8988T (cell line): ENCODE measurements around the gene GPR171.
"Not testable (repeated sequence)": the region's sequence is repeated elsewhere in the genome, so short reads cannot be mapped to it uniquely, and the experiment has no call there.

Source experiments
- DNase-seq: peaks from one replicate; pipeline ENCODE4 v3.0.0; 2011

Gene GPR171, protein sequence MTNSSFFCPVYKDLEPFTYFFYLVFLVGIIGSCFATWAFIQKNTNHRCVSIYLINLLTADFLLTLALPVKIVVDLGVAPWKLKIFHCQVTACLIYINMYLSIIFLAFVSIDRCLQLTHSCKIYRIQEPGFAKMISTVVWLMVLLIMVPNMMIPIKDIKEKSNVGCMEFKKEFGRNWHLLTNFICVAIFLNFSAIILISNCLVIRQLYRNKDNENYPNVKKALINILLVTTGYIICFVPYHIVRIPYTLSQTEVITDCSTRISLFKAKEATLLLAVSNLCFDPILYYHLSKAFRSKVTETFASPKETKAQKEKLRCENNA

DNA sequence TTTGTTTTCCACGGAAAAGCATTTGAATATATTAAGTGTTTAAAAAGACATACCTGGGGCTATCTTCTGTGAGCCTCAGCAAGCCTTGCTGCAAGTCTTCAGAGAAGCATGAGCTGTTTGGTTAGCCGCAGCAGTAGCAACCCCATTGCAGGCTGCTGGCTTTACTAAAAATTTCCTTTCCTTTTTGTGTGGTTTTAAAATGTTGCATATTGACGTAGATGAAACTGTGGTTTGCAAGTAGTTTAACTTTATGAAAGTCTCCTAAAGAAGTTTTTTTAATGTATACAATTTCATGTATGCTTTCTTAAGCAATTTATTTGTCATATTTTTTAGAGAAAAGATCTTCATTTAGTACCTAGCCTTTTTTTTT is at the start of gene GPR171:
TSS of gene GPR171 (minus strand) at position 166 of the 370 bp plus-strand sequence. CDS start 3,830 bp downstream, outside the sequence.
- DNase-seq = no peak

DNA sequence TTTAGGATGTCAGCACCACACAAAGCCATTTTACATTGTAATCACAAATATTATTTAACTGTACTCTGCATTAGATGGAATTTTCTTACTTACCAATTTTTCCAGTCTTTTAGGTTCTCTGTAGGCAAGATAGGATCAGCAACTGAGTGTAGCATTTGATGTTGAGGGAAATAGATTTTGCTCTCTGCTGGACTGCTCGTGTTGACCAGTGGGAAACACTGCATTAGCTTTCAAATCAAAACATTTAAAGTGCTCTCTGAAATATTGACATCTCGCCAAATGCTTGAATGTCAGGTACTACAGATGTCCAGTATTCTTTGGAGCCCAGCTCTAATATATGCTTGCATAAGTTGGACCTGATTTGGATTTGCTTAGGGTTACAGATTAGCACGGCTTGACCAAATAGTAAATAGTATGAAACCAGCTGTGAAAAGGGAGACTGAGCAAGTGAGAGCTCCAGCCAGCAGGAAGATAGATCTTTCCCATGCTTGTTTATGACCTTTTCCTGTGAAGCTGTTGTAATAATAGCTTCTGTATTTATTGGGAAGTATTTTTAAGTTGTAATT is 45.8 kb upstream of the GPR171 start:
- DNase-seq = no peak

DNA sequence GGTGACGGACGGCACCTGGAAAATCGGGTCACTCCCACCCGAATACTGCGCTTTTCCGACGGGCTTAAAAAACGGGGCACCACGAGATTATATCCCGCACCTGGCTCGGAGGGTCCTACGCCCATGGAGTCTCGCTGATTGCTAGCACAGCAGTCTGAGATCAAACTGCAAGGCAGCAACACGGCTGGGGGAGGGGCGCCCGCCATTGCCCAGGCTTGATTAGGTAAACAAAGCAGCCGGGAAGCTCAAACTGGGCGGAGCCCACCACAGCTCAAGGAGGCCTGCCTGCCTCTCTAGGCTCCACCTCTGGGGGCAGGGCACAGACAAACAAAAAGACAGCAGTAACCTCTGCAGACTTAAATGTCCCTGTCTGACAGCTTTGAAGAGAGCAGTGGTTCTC is 39.0 kb upstream of the GPR171 start:
- not testable (repeated sequence) for DNase-seq

DNA sequence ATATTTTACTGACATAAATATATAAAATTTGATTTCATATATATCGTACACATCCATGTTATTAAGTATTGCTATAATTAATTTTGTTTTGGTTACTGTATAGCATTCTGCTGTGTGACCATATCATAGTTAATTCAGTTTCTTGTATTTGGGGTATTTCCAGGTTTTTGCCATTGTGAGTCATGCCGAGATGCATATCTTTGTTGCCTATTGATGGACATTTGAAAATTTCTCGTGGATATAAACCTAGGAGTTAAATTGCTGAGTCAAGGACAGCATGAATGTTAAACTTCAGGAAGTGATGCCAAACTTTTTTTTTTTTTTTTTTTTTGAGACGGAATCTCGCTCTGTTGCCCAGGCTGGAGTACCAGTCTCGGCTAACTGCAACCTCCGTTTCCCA is 33.7 kb upstream of the GPR171 start:
- no peak for DNase-seq

DNA sequence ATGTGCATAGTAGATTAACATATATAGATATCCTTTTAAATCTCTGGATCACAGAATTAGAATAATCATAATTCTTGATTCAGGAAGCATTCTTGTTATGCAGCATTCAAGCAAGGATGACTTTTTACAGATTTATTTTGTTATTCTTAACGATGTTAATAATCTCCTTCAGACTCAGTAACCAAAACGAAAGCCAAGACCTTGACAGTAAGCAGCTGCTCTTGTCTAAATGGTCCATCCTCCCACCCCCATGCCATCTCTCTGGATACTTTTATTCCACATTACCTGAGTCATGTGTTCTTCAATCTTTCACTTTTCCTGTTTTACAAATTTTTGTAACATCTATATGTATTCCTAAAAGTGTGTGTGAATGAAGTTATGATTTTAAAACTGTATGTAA is 33.3 kb upstream of the GPR171 start:
- no peak for DNase-seq

DNA sequence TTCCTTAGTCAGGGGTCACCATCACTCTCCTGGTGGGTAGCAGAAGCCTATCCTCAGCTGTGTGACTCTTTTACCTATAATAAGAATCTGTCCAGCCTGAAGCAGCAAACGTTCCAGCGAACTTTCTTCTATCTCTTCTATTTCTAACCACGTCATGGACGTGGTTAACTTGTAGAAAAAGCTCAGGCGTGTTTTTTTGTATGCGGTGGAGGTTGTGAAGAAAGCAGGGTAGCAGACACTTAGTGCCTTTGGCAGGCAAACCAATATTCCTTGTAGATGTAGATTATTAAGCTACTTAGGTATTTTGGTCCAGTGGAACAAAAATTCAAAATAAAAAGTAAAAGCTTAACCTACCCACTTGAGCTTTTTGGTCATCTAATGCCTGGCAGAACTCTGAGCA is 31.8 kb upstream of the GPR171 start:
- no peak for DNase-seq

DNA sequence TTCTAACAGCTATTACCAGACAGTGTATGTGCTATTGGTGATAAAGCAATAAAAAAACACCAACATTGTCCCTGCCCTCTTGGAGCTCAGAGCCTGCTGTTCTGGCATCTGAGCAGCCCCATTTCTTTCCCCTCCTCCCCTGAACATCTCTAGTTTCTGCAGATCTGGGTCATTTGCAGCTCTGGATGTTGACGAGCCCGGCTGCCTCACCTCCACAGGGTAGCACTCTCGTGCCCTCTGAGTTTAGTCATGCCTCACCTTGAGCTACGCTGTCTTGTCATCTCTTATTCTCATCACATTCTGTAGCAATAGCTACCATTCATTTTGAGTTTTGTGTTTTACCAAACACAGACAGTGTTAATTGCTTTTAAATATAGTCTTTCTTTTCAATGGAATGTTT is 30.0 kb upstream of the GPR171 start:
- DNase-seq = no peak

DNA sequence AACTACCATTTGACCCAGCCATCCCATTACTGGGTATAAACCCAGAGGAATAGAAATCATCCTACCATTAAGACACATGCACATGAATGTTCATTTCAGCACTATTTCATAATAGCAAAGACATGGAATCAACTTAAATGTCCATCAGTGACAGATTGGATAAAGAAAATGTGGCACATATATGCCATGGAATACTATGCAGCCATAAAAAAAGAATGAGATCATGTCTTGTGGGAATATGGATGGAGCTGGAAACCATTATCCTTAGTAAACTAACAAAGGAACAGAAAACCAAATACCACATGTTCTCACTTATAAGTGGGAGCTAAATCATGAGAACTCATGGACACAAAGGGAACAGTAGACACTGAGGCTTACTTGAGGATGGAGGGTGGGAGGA is 29.4 kb upstream of the GPR171 start:
- not testable (repeated sequence) for DNase-seq

DNA sequence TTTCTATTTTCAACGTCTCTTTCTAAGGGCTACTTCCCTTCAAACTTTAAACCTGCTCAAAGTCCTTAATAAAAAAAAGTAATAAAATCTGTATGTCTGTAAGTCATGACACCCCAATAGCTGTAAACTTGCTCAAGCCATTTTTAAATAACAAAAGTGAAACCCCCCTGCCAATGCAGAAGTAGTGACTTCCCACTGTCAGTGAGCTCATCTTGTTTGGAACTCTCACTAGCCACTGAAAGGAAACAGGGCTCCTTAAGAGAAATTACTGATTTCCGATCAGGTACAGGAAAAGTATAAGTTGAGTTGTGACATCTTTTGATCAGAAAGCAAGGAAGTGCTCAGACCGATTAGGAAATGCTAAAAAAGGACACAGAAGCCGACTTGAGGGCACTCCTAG is 27.6 kb upstream of the GPR171 start:
- no peak for DNase-seq

DNA sequence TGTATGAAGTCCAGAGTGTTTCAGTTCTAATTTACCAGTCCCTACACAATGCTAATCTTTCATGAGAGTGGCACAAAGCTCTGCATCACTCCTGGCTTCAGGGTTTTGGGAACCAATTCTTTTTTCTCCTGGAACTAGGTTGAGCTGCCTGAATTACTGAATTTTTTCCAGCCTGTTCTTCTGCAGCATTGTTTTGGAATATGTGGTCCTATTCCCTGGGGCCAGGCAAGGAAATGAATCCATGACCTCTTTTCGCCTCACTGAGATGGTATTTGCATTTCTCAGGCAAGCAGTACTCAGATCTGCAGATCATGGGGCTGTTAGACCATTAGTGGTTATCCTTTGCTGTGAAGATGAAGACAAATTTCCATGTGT is 25.6 kb upstream of the GPR171 start:
- DNase-seq = no peak

DNA sequence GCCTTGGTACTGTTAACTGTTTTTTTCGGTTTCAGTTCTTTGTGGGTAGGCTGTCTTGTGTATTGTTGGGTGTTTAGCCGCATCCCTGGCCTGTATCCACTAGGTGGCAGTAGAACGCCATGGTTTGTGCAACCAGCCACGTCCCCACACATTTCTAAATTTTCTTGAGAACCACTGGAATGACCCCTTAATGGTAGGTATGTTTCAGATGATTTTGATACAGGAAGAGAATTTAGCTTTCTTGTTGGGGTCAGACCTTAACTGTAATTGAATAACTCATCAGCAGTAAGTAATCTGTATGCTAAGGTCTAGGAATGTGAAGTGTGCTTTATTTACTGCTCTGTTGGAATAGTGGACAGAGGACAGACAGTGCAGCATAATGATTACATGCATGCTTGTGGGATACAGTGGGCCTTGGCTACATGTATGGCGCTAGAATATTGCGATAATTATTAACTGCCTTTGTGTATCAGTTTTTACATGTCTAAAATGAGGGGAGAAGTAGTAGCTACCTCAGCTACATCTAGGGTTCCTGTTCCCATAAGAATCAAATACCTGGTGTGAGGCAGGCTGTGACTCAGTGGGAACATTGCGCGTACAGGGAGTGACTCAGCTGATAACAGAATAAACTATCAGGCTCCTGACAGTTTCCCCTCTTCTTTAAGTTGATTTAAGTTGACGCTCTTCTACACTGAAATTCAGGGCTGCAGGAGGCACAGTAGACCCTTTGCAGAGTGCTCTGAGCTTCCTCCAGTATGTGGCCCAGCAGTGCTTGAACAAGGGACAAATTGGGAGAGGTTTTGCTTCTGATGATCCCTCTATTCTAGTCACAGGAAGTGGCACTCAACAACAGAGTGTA is 25.0 kb upstream of the GPR171 start:
- DNase-seq = no peak

DNA sequence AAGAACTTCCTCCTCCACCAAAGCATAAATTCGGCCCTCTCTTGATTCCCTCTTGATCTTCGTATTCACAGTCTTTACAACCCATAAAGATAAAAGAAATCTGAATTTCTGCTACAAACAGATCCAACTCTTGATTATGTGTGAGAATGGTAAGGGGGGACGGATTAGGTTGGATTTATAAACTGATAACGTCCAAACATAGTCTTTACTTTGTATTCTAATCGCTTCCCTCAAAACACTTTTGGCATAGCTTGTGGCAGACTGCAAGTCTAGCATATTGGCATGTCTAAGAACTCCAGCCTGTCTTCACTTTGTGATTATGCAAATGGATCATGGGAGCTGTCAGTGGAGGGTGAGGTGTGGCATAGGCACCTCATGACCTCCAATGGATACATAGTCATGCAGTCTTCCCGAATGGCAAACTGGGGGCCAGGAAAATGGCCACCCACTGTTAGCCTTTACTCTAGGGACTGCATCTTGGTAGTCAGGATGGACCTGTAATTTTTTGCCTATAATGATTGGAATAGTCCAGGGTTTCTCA is 24.3 kb upstream of the GPR171 start:
- no peak for DNase-seq

DNA sequence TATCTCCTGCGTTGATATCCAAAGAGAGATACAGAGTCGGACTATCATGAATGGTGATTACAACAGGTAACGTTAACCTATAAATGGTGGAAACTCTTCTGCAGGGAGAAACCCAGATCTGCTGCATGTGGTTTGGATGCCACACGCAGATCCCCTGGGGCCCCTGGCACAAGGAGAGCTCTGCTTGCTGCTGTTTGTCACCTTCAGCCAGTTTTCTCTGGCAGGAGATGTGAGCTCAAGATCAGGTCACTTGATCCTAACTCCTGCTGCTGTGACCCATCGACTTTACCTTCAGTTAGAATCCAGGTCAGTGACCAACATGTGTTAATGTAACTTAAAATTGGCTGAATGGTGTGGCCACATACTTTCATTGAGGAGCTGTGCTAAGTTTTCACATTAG is 23.8 kb upstream of the GPR171 start:
- DNase-seq = no peak

DNA sequence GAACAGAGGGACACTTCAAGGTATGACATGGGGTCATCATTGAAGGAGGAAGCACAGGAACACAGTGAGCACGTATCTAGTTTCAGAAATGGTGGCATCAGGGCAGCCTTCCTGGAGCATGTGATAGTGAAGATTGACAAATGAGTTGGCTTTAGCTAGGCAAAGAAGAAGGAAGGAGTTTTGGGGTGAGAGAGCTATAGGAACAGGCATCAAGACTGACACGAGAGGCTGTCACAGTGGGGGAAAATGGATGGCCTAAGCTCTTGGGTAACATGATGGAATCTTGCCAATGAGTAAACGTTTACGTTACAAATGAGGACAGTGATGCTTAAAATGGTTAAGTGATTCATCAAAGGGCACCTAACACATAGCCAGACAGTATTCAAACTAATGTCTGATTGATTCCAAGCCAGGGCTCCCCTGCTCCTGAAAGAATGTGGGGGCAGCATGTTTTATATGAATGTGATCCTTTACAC is 23.1 kb upstream of the GPR171 start:
- DNase-seq = no peak

DNA sequence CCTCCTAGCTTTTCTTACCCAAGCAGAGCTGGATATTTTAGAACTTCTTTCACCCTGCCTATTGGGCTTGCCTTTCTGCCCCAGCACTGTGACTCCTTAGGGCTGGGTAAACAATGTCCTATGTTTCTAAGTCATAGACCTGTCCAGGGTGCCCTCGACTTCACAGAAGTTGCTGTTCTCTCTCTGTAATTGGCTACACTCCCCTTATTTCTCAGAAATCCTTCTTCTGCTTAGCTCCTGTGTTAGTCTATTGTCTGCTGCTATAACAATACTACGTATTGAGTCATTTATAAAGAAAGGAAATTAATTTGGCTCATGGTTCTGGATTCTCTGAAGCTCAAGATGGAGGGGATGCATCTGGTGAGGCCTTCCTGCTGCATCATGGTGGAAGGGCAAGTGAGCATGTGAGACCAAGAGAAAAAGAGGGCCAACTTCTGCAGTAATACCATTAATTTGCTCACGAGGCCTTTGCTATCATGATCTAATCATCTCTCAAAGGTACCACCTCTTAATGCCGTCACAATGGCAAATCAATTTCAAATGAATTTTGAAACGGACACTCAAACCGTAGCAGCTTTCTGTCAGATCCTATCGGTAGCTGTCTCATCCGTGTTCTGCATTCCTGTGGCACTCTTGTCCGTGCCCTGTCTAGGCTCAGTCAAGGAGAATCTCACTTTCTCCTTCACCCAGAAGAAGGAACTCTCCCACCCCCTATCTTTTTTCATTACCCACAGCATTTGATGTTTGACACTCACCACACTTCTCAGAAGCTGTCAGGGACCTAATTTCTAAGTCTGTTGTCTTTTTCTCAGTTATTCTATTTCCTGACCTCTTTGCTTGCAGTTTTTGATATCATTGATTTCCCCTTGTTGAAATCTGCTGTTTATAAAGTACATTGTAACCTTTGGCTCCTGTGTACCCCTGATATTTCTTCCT is 22.3 kb upstream of the GPR171 start:
- DNase-seq = no peak

DNA sequence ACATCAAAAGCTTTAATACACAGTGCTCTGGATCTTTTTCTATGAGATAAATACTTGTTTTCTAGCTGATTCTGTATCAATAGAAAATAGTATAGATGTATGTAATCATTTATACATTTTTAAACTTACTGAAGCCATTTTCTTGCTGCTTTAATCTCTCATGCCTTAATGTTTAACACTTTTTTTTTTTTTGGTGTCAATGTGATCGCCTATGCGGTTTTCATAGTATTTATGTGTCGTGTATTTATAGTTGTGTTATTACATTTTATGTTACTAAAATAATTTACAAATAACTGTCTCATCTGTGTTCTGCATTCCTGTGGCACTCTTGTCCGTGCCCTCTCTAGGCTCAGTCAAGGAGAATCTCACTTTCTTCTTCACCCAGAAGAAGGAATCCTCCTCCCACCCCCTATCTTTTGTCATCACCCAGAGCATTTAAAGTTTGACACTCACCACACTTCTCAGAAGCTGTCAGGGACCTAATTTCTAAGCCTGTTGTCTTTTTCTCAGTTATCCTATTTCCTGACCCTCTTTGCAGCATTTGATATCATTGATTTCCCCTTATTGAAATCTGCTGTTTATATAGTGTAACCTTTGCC is 21.4 kb upstream of the GPR171 start:
- DNase-seq = no peak

DNA sequence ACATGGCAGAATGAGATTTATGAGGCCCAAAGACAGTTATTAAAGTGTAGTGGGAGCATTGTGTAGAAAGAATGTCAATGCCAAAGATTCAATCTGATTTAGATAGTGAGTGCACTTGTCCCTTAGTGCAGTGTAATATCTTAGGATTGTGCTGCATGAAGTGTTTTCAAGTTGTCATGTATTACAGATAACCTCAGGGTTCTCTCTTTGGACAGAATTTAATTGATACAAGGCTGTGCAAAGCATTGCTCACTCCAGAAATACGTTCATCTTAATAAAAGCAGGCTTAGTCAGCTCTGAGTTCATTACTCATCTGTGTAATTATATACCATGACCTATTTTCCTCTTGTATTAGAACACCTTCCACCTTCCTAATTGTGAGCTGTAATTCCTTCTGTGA is 16.0 kb upstream of the GPR171 start:
- DNase-seq = no peak

DNA sequence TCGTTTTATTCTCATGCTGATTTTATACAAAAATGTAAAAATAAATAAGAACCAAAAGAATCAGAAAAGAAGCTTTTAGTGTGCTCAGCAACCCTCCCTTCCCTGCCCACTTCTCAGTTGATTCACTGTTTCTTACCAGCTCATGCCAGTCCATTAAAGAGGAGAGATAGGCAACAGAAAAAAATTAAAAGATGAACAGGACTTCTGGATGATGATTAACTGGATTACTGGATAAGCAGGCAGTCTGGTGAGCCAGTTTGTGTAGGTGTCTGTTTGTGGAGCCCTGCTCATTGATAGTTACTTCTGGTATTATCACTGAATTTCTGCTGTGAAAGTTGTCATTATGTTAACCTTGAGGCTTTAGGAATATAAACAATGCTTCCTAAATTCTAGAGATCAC is 15.1 kb upstream of the GPR171 start:
- DNase-seq = no peak

DNA sequence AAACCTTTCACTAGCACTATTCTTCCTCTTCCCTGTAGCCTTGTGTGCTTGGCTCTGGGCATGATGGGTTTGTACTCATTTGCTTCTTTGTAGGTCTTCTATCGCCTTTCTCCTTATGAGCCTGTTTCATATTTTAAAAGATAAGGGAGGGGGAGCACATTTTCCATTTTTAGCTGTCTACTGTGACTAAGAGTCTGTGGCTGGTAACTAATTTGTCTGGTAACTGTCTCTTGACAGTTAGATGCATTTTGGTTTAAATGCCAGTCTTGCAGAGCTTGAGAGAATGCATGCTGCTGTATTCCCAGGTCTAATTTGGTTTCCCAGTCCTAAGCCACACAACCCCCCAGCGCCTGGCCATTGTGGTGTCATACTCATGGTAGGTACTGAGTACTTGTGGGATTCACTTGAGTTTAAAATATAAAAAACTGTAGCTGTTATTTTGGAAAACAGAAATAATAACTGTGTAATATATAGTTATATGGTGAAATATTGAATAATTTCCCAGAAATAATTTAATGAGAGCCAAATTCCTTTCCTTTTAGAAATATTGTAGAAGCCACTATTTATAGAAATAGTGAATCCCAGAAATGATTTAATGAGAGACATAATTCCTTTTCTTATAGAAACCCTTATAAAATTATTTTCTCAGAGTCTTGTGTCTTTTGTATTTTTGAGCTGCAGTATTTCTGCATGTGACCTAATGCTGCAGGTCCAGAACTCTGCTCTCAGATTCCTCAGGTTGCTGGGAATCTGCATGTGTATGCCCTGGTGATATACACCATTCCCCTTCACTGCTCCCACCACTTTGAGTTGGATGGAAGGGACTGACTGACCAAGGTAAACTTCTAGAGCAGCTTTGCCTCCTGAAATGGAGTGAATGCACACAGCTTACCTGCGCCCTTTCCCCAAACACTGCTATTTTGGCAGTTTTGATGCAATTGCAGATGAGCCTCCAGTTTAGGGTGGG is 13.9 kb upstream of the GPR171 start:
- no peak for DNase-seq

DNA sequence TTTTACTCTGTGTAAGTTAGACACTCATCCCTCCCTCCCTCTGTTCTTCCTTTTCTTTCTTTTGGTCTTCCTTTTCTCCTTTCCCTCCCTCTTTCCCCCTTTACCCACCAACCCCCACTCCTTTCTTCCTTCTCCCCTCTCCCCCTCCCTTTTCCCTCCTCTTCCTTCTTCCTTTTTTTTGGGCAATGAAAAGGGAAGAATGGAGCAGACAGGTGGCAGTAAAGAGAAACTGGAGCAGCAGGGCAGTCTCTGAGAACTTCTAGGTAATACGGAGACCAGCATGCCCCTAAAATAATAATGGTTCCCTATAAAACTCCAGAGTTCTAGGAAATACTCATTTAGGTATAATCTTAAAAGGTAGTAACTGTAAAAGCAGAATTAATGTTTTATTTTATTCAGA is 11.4 kb upstream of the GPR171 start:
- DNase-seq = no peak

DNA sequence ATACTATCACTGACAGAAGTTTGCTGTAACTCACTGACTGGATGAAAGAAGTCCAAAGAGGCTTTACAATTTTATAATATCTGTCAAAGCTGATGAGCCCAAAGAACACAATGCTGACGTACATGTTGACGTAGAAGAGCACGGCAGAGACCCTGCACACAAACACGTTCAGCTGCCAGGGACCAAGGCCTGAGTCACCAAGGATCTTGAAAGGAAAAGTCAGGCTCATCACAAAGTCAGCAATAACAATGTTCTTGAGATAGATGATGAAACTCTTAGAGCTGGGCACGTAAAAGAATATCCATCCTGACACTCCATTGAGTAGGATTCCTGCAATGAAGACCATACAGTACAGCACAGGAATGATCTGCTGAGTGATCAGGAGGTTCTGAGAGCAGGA is 10.9 kb upstream of the GPR171 start:
- DNase-seq = no peak
